ENCODE results near the gene CTBP2.

DNA sequence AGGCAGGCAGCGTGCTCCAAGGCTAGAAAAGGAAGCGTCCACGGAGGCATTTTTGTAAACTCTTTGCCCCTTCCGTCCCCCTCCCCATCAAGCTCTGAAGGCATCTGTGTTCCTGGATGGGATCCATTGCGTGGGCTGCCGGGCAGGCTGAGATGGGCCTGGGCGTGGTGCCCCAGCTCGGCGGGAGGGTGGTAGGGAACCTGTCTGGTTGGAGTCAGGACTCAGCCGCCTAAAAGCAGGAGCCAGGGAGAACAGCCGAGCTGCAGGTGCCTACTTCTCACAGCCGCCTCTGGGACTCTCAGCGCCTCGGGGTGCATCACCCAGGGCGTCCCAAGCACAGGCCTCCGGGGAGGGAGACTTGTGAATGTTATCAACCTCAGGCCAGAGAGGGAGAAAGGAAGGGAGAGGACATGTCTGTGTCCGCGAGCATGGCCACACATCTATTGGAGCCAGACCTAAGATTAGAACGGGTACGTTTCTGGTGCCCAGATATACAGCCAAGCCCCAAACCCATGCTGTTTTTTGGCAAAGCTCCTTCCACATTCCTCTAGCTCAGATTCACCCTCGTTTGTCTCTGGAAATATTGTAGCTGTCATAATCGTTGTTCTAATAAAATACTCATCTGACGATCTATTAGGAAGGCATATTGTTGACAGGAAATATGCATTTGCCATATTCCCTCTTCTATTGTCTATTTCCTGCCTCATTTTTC, 48.6 kb upstream of the CTBP2 start:
- TF ChIP-seq, protein P1, sequence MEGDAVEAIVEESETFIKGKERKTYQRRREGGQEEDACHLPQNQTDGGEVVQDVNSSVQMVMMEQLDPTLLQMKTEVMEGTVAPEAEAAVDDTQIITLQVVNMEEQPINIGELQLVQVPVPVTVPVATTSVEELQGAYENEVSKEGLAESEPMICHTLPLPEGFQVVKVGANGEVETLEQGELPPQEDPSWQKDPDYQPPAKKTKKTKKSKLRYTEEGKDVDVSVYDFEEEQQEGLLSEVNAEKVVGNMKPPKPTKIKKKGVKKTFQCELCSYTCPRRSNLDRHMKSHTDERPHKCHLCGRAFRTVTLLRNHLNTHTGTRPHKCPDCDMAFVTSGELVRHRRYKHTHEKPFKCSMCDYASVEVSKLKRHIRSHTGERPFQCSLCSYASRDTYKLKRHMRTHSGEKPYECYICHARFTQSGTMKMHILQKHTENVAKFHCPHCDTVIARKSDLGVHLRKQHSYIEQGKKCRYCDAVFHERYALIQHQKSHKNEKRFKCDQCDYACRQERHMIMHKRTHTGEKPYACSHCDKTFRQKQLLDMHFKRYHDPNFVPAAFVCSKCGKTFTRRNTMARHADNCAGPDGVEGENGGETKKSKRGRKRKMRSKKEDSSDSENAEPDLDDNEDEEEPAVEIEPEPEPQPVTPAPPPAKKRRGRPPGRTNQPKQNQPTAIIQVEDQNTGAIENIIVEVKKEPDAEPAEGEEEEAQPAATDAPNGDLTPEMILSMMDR (IDR thresholded peaks at IDR 0.05), result no peak
- TF ChIP-seq POLR2A (IDR thresholded peaks at IDR 0.05; ENCODE audit: low read depth) (no peak), EP300 (IDR thresholded peaks at IDR 0.05) (no peak)
